ENCODE results near the gene L3MBTL4. TPM values are rescaled to one million over a fixed set of nuclear protein-coding genes. Genes with fewer than 3 reads are reported as not detected.

L3MBTL4 gene
- total and polyA plus RNA-seq, 4 donors = 2.3 to 15.0 (median 5.0) TPM

GRCh38 chr18:6437937-6438818, 23.5 kb upstream of the L3MBTL4 start:
- 88% methylated on average over 13 of the region's 13 CpGs for WGBS
- TF ChIP-seq ATF3 (IDR thresholded peaks at IDR 0.05) (no peak), EGR1 (IDR thresholded peaks at IDR 0.05; ENCODE audit: low read depth in 2 of 2) (no peak), SP1 (IDR thresholded peaks at IDR 0.05) (no peak), CTCF (IDR thresholded peaks at IDR 0.05; ENCODE audit: low read depth, low read length, missing input control) (no peak), HNF4A (conservative IDR thresholded peaks at IDR 0.05) (no peak)
- TF ChIP-seq, protein P1, sequence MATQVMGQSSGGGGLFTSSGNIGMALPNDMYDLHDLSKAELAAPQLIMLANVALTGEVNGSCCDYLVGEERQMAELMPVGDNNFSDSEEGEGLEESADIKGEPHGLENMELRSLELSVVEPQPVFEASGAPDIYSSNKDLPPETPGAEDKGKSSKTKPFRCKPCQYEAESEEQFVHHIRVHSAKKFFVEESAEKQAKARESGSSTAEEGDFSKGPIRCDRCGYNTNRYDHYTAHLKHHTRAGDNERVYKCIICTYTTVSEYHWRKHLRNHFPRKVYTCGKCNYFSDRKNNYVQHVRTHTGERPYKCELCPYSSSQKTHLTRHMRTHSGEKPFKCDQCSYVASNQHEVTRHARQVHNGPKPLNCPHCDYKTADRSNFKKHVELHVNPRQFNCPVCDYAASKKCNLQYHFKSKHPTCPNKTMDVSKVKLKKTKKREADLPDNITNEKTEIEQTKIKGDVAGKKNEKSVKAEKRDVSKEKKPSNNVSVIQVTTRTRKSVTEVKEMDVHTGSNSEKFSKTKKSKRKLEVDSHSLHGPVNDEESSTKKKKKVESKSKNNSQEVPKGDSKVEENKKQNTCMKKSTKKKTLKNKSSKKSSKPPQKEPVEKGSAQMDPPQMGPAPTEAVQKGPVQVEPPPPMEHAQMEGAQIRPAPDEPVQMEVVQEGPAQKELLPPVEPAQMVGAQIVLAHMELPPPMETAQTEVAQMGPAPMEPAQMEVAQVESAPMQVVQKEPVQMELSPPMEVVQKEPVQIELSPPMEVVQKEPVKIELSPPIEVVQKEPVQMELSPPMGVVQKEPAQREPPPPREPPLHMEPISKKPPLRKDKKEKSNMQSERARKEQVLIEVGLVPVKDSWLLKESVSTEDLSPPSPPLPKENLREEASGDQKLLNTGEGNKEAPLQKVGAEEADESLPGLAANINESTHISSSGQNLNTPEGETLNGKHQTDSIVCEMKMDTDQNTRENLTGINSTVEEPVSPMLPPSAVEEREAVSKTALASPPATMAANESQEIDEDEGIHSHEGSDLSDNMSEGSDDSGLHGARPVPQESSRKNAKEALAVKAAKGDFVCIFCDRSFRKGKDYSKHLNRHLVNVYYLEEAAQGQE (IDR thresholded peaks at IDR 0.05) = no peak
- Histone ChIP-seq H3K27me3 (ENCODE audit: control insufficient read depth in 4 of 4, insufficient read depth in 4 of 4, low read length in 3 of 4) (no peaks in the 10 kb centered on the region), H3K36me3 (ENCODE audit: control insufficient read depth in 4 of 4, insufficient read depth in 3 of 4, low read depth in 1 of 4, low read length in 3 of 4) (no peaks in the 10 kb centered on the region), H3K4me3 (ENCODE audit: low read depth in 1 of 3, low read length in 3 of 3) (no peak overlapping the region), H3K9ac (ENCODE audit: low read depth in 1 of 2, low read length in 2 of 2) (no peak overlapping the region), H3K27ac (ENCODE audit: low read depth in 1 of 2, low read length in 2 of 2) (no peak overlapping the region), H3K4me1 (ENCODE audit: control insufficient read depth in 4 of 4, insufficient read depth in 4 of 4, low read length in 3 of 4) (no peaks in the 10 kb centered on the region), H3K9me3 (ENCODE audit: control insufficient read depth in 4 of 4, low read length in 3 of 4) (no peaks in the 10 kb centered on the region)
- DNase-seq (ENCODE audit: low spot score) = no peak

DNA sequence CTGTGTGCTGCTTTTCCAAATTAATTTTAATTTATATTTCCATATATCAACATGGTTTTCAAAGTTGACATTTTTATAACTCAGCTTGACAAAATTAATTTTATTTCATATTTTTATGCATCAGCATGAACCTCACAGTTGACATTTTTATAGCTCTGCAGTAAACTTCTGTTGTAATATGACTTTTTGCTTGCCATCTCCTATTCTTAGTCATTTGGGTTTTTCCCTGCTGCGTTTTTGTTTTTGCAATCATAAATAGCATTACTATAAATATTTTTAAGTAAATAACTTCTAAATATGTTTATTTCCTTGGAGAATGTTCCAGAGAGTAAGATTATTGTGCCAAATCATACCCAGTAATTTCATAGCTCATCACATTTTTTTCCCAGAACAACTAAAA, 21.0 kb upstream of the L3MBTL4 start:
- Histone ChIP-seq H3K4me3 (ENCODE audit: low read depth in 1 of 3, low read length in 3 of 3) (no peak overlapping the region), H3K9me3 (ENCODE audit: control insufficient read depth in 4 of 4, low read length in 3 of 4) (no peaks in the 10 kb centered on the region), H3K36me3 (ENCODE audit: control insufficient read depth in 4 of 4, insufficient read depth in 3 of 4, low read depth in 1 of 4, low read length in 3 of 4) (no peaks in the 10 kb centered on the region), H3K27ac (ENCODE audit: low read depth in 1 of 2, low read length in 2 of 2) (no peak overlapping the region), H3K27me3 (ENCODE audit: control insufficient read depth in 4 of 4, insufficient read depth in 4 of 4, low read length in 3 of 4) (no peaks in the 10 kb centered on the region), H3K4me1 (ENCODE audit: control insufficient read depth in 4 of 4, insufficient read depth in 4 of 4, low read length in 3 of 4) (peaks cover 0 to 17% (median 11%) of the 10 kb centered on the region in 4 donors), H3K9ac (ENCODE audit: low read depth in 1 of 2, low read length in 2 of 2) (no peak overlapping the region)
- 57% methylated on average over 1 of the region's 1 CpG for whole genome bisulfite sequencing
- DNase-seq (ENCODE audit: low spot score) = no peak
- no peak for TF ChIP-seq JUND (IDR thresholded peaks at IDR 0.05)
- no peak for TF ChIP-seq HNF4A (conservative IDR thresholded peaks at IDR 0.05)
- no peak for TF ChIP-seq GABPA (IDR thresholded peaks at IDR 0.05 in 1 of 2, conservative IDR thresholded peaks at IDR 0.05 in 1 of 2)
- TF ChIP-seq RXRA (IDR thresholded peaks at IDR 0.05) = no peak
- no peak for TF ChIP-seq TAF1 (conservative IDR thresholded peaks at IDR 0.05)
- TF ChIP-seq YY1 (IDR thresholded peaks at IDR 0.05) = no peak
- no peak for TF ChIP-seq NR2F2 (IDR thresholded peaks at IDR 0.05)
- no peak for TF ChIP-seq ATF3 (IDR thresholded peaks at IDR 0.05)
- no peak for TF ChIP-seq FOXA1 (IDR thresholded peaks at IDR 0.05)
- no peak for TF ChIP-seq CTCF (IDR thresholded peaks at IDR 0.05; ENCODE audit: low read depth, low read length, missing input control)
- TF ChIP-seq, protein P2, sequence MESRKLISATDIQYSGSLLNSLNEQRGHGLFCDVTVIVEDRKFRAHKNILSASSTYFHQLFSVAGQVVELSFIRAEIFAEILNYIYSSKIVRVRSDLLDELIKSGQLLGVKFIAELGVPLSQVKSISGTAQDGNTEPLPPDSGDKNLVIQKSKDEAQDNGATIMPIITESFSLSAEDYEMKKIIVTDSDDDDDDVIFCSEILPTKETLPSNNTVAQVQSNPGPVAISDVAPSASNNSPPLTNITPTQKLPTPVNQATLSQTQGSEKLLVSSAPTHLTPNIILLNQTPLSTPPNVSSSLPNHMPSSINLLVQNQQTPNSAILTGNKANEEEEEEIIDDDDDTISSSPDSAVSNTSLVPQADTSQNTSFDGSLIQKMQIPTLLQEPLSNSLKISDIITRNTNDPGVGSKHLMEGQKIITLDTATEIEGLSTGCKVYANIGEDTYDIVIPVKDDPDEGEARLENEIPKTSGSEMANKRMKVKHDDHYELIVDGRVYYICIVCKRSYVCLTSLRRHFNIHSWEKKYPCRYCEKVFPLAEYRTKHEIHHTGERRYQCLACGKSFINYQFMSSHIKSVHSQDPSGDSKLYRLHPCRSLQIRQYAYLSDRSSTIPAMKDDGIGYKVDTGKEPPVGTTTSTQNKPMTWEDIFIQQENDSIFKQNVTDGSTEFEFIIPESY (IDR thresholded peaks at IDR 0.05) = no peak
- TF ChIP-seq, protein P1 (IDR thresholded peaks at IDR 0.05) = no peak
- no peak for TF ChIP-seq HNF4G (IDR thresholded peaks at IDR 0.05)
- no peak for TF ChIP-seq SP1 (IDR thresholded peaks at IDR 0.05)
- TF ChIP-seq RAD21 (IDR thresholded peaks at IDR 0.05) = no peak

Data from liver (tissue), 9 donors.